ENCODE measurements around the gene SP7. TPM values are rescaled to one million over a fixed set of nuclear protein-coding genes. Genes with fewer than 3 reads are reported as not detected.

Gene SP7
- polyA plus RNA-seq, 2 of the 4 experiments (the other 2 are of a cell fraction): 0.05 to 0.06 TPM

- TF ChIP-seq REST (IDR thresholded peaks at IDR 0.05) (no peak), PHF8 (IDR thresholded peaks at IDR 0.05; ENCODE audit: borderline replicate concordance, low read depth) (peak; percentile 59; the same call in 1 of the 2 replicates), MYC (IDR thresholded peaks at IDR 0.05; ENCODE audit: borderline replicate concordance, low read length) (peak; percentile 79; the same call in 1 of the 2 replicates), FOSB (CRISPR knock-in tag; IDR thresholded peaks at IDR 0.05) (peak; percentile 74), SMC3 (IDR thresholded peaks at IDR 0.05) (no peak), CBX2 (IDR thresholded peaks at IDR 0.05; ENCODE audit: borderline replicate concordance, low read depth) (no peak), MAZ (IDR thresholded peaks at IDR 0.05; ENCODE audit: borderline replicate concordance, low read depth, low read length) (no peak), RARB (CRISPR knock-in tag; IDR thresholded peaks at IDR 0.05) (no peak), RCOR1 (IDR thresholded peaks at IDR 0.05; ENCODE audit: low read depth, low read length) (no peak), NPAS2 (CRISPR knock-in tag; IDR thresholded peaks at IDR 0.05; ENCODE audit: borderline replicate concordance) (no peak), TP53 (CRISPR knock-in tag; IDR thresholded peaks at IDR 0.05) (no peak), ATOH8 (CRISPR knock-in tag; IDR thresholded peaks at IDR 0.05; ENCODE audit: low read depth) (0 out of 2 replicates have a peak, but pooled peaks have one; percentile 20), GATA3 (IDR thresholded peaks at IDR 0.05; ENCODE audit: borderline replicate concordance) (peak; percentile 58; the same call in 1 of the 2 replicates), ZSCAN20 (CRISPR knock-in tag; IDR thresholded peaks at IDR 0.05) (no peak), ZC3H11A (IDR thresholded peaks at IDR 0.05) (no peak), BCL3 (IDR thresholded peaks at IDR 0.05) (peak; percentile 90), FOXS1 (CRISPR knock-in tag; IDR thresholded peaks at IDR 0.05) (no peak), ELK1 (IDR thresholded peaks at IDR 0.05; ENCODE audit: low read depth, low read length) (no peak), JUN (IDR thresholded peaks at IDR 0.05) (peak; percentile 66 to 91; a peak in 4 of 5 replicates), POLR2A (IDR thresholded peaks at IDR 0.05; ENCODE audit: low read length) (peak; percentile 69), EHMT2 (IDR thresholded peaks at IDR 0.05; ENCODE audit: low read depth) (no peak), RAD21 (conservative IDR thresholded peaks at IDR 0.05 in 1 of 2, IDR thresholded peaks at IDR 0.05 in 1 of 2) (no peak), KDM5A (IDR thresholded peaks at IDR 0.05) (peak; percentile 57; the same call in 1 of the 2 replicates), NFE2L2 (conservative IDR thresholded peaks at IDR 0.05; ENCODE audit: low read length) (no peak), JUNB (IDR thresholded peaks at IDR 0.05) (no peak), HMGXB4 (CRISPR knock-in tag; IDR thresholded peaks at IDR 0.05; ENCODE audit: borderline replicate concordance) (0 out of 2 replicates have a peak, but pooled peaks have one; percentile 29), POLR2AphosphoS2 (conservative IDR thresholded peaks at IDR 0.05; ENCODE audit: low read length) (peak; percentile 75; the same call in 1 of the 2 replicates), NR3C1 (IDR thresholded peaks at IDR 0.05) (no peak)
These were observed 36.5 kb downstream of the SP7 start, which contains the start of gene MYG1 (continued) for GRCh38 chr12:53299454-53300180.
